ENCODE measurements around the gene CACNA1S.

DNA sequence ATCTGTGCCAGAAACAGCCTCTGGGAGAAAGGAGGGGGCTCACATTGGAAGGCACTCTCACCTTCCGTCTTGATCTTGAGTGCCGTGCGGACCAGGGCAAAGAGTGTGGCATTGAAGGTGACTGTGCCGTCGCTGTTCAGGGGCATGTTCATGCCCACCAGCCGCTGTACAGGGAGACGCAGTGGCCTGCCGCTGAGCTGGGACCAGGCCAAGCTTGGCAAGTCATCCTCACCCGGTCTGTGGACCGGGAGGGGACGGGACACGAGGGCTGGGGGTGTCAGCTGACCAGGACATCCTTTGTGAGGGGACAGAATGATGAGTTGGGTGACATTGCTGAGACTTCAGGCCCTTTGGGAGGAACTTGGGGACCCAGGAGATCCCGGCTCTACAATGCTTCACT is 63.7 kb downstream of the CACNA1S start:
- TF ChIP-seq, protein P1, sequence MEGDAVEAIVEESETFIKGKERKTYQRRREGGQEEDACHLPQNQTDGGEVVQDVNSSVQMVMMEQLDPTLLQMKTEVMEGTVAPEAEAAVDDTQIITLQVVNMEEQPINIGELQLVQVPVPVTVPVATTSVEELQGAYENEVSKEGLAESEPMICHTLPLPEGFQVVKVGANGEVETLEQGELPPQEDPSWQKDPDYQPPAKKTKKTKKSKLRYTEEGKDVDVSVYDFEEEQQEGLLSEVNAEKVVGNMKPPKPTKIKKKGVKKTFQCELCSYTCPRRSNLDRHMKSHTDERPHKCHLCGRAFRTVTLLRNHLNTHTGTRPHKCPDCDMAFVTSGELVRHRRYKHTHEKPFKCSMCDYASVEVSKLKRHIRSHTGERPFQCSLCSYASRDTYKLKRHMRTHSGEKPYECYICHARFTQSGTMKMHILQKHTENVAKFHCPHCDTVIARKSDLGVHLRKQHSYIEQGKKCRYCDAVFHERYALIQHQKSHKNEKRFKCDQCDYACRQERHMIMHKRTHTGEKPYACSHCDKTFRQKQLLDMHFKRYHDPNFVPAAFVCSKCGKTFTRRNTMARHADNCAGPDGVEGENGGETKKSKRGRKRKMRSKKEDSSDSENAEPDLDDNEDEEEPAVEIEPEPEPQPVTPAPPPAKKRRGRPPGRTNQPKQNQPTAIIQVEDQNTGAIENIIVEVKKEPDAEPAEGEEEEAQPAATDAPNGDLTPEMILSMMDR (IDR thresholded peaks at IDR 0.05; ENCODE audit: insufficient read depth, low read depth, low read length): no peak
- no peak for TF ChIP-seq EZH2 (IDR thresholded peaks at IDR 0.05; ENCODE audit: insufficient read depth, low read length)

Data from astrocyte (in vitro differentiated cells and primary cell).